Measurements from ENCODE around the gene DENND1A.

GRCh38 chr9:123395689-123396511 lies 534.0 kb downstream of the DENND1A start:
- TF ChIP-seq CTCF (IDR thresholded peaks at IDR 0.05): no peak
- TF ChIP-seq POLR2AphosphoS5 (IDR thresholded peaks at IDR 0.05): no peak
- TF ChIP-seq POLR2A (IDR thresholded peaks at IDR 0.05): no peak
